Psoas muscle (tissue), 8 donors: ENCODE measurements around the gene SORBS1. TPM values are rescaled to one million over a fixed set of nuclear protein-coding genes. Genes with fewer than 3 reads are reported as not detected.

Source experiments
- ATAC-seq, 4 donors: fragments of 200-7000 bp; cut with Tn5 transposase; one replicate each; pipeline ENCODE4 v1.9.1; 2020; ENCODE audit warnings: moderate library complexity in 3 of 4, mild to moderate bottlenecking in 2 of 4
- DNase-seq, 2 donors: peaks; one replicate each; pipeline ENCODE4 v3.0.0-alpha.2; 2020
- H3K27ac ChIP-seq: fragments of 200-600 bp; one replicate; pipeline ENCODE4 v1.8.0; 2022
- H3K27me3 ChIP-seq, 3 donors: fragments of 200-600 bp in 1 of 3; one replicate each; pipeline versions ENCODE4 v1.6.1 to v1.8.0; 2013 to 2022; ENCODE audit warnings: low read length in 2 of 3, mild to moderate bottlenecking in 2 of 3, moderate library complexity in 1 of 3; ENCODE audit not compliant: insufficient read depth in 3 of 3
- H3K36me3 ChIP-seq, 2 donors: fragments of 200-600 bp in 1 of 2; one replicate each; pipeline versions ENCODE4 v1.6.1 to v1.8.0; 2013 to 2022; ENCODE audit warnings: low read depth in 1 of 2, mild to moderate bottlenecking in 1 of 2, moderate library complexity in 1 of 2; ENCODE audit not compliant: insufficient read depth in 1 of 2
- H3K4me1 ChIP-seq: fragments of 200-600 bp; one replicate; pipeline ENCODE4 v1.8.0; 2022
- H3K4me3 ChIP-seq: fragments of 200-600 bp; one replicate; pipeline ENCODE4 v1.8.0; 2022; ENCODE audit warnings: mild to moderate bottlenecking
- H3K9me3 ChIP-seq: fragments of 200-600 bp; one replicate; pipeline ENCODE4 v1.8.0; 2022
- WGBS, 3 donors: extraction: QIAGEN DNeasy Blood & Tissue Kit; methylation state at CpG; one replicate each; pipeline versions ENCODE4 v1.1.6 to v1.1.7; 2013; 5-methylcytosine and 5-hydroxymethylcytosine counted together
- intact Hi-C, 2 donors: fragments of 100-400 bp; cut with DNase I; formaldehyde crosslinking; loops; one replicate each; pipeline versions ENCODE4 v1.11.0 to v1.14.2; 2022
- polyA plus RNA-seq, 3 donors: library from polyadenylated mRNA; stranded (reverse); fragments of 200-250 nt; gene quantifications; one replicate each; pipeline ENCODE4 v1.2.3, GENCODE V29; 2013
- total RNA-seq, 4 donors: library from RNA; stranded (reverse); fragmentation: NEBNext Ultra II Directional in 2 of 4; extraction: Animal tissue kit (Norgen Biotek cat#: 25700) in 2 of 4; gene quantifications; one replicate each; pipeline versions ENCODE4 v1.2.1 to v1.2.4, GENCODE V29; 2021 to 2023
- TF ChIP-seq, protein P1 (sequence below): fragments of 200-600 bp; IDR thresholded peaks from one replicate; pipeline ENCODE4 v1.8.0; 2022; ENCODE audit warnings: antibody characterized with exemption
- donor health status: healthy with polysubstance abuse.
- donor health status: DM: no; HTN: no; CAD: no; lungs with moderate emphysema.
- donor health status: Bipolar disorder and iron deficiency.
- donor health status: healthy.
- donor health status: DM: yes; HTN: yes; CAD: no.
- donor health status: DM: no; HTN: no; CAD: no.
- donor health status: DM: no; HTN: no; CAD: no.
- donor health status: DM: yes; HTN: yes; CAD: no.

Gene SORBS1
- total and polyA plus RNA-seq, 7 donors = 17.3 to 306 (median 145) TPM

DNA sequence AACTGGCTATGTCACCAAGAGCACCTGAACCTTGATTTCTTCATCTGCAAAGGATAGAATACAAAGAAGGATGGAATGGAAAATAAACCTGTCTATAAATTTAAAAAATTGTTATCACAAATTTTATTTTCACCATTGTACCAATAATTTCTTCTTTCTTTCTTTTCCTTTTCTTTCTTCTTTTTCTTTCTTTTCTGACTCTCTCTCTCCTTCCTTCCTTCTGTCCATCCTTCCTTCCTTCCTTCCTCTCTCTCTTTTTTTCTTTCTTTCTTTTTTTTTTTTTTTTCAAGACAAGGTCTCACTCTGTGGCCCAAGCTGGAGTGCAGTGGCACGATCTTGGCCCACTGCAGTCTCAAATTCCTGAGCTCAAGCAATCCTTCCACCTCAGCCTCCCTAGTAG lies 36.6 kb upstream of the SORBS1 start:
- TF ChIP-seq, protein P1, sequence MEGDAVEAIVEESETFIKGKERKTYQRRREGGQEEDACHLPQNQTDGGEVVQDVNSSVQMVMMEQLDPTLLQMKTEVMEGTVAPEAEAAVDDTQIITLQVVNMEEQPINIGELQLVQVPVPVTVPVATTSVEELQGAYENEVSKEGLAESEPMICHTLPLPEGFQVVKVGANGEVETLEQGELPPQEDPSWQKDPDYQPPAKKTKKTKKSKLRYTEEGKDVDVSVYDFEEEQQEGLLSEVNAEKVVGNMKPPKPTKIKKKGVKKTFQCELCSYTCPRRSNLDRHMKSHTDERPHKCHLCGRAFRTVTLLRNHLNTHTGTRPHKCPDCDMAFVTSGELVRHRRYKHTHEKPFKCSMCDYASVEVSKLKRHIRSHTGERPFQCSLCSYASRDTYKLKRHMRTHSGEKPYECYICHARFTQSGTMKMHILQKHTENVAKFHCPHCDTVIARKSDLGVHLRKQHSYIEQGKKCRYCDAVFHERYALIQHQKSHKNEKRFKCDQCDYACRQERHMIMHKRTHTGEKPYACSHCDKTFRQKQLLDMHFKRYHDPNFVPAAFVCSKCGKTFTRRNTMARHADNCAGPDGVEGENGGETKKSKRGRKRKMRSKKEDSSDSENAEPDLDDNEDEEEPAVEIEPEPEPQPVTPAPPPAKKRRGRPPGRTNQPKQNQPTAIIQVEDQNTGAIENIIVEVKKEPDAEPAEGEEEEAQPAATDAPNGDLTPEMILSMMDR = no peak
- peaks cover 8% of the 10 kb centered on the region for H3K4me1 ChIP-seq
- H3K9me3 ChIP-seq = peaks cover 5% of the 10 kb centered on the region
- WGBS, 3 donors = 82 to 85% (median 82%) methylated on average over 1 of the region's 1 CpG
- no peak for DNase-seq
- H3K36me3 ChIP-seq = no peaks in the 10 kb centered on the region
- ATAC-seq = no peak
- no peak overlapping the region for H3K27ac ChIP-seq
- no peaks in the 10 kb centered on the region for H3K27me3 ChIP-seq
- H3K4me3 ChIP-seq = no peak overlapping the region
- intact Hi-C loops = no loop called here

DNA sequence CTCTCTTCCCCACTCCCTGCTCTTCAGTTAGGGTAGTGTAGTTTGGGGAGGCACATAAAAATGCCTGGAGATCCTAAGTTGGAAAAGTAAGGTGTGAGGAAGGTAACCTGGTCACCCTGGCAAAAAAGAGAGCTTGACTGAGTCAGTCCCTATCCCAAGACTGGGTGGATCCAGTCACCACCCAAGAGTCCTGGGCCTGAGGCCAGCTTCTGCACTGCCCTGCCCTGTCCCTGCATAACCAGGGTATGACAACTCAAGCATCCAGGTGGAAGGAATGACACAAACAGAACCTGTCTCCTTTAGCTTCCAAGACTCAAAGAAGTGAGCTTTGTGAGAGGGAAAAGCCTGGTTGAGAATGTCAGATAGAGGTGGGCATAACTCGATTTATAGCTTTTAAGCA lies 26.9 kb upstream of the SORBS1 start:
- WGBS, 3 donors = 77 to 90% (median 83%) methylated on average over 1 of the region's 1 CpG
- intact Hi-C loops = no loop called here

DNA sequence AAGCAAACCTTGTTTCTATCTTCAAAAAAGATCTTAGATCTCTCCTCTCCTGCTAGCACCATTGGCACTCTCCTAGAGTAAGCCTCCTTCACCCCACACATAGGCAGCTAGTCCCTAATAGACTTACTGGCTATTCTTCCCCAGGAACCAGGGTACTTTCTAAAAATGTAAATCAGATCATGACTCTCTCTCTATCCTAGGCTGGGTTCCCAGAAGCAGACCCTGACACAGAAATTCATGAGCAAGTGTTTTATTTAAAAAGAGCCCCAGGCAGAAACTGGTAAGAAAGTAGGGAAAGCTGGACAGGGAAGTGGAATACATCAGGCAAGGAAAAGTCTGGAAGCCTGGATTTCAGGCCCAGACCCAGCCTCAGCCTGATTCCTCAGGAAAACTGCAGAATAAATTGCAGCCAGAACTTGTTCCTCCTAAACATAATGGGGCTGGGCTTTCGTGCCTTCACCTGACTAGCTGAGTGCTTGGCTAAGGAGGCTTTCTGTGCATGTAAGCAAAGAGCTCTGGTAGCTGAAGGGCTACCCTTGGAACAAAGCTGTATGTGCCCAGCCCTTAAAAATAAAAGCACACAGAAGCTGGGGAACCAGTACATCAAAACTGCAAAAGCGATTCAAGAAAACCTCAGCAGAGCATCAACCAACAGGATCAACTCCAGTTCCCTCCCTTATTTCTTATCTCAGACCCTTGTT lies 18.8 kb upstream of the SORBS1 start:
- no peak for DNase-seq
- TF ChIP-seq, protein P1 = no peak
- 79 to 91% (median 80%) methylated on average over 2 of the region's 2 CpGs for WGBS, 3 donors
- intact Hi-C loops = no loop called here
- no peaks in the 10 kb centered on the region for H3K9me3 ChIP-seq
- H3K4me3 ChIP-seq = no peak overlapping the region
- peaks cover 10% of the 10 kb centered on the region for H3K4me1 ChIP-seq
- no peaks in the 10 kb centered on the region for H3K27me3 ChIP-seq
- no peaks in the 10 kb centered on the region for H3K36me3 ChIP-seq
- no peak for ATAC-seq
- no peak overlapping the region for H3K27ac ChIP-seq

More for the DNA sequence above, 26.9 kb upstream of the SORBS1 start:
- Histone ChIP-seq H3K4me3 (no peak overlapping the region), H3K36me3 (no peaks in the 10 kb centered on the region), H3K9me3 (no peaks in the 10 kb centered on the region), H3K27ac (no peak overlapping the region), H3K4me1 (no peaks in the 10 kb centered on the region), H3K27me3 (no peaks in the 10 kb centered on the region)
- peak in 2 of 4 donors; percentile 64 to 76 for ATAC-seq
- DNase-seq = no peak
- TF ChIP-seq, protein P1 = no peak

DNA sequence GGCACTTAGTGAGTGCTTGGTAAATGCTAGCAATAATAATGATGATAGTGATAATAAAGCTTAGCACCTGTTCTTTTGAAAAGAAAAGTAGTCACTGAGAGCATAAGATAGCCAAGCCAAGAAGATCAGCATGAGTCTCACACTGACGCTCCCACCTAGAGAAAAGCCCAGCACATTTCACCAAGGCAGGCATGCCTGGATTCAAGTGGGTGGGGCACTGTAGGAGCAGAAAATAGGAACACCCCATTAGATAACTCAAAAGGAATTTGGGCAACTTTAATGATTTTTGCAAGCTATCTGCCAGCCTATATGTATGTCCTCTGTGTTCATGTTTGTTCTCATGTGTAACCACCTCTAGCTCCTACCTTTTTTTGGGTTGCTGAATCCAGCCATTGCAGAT lies 18.1 kb upstream of the SORBS1 start:
- TF ChIP-seq, protein P1 = no peak
- DNase-seq (no peak), ATAC-seq (no peak)
- Histone ChIP-seq H3K4me1 (peaks cover 10% of the 10 kb centered on the region), H3K4me3 (no peak overlapping the region), H3K27me3 (no peaks in the 10 kb centered on the region), H3K27ac (no peak overlapping the region), H3K9me3 (no peaks in the 10 kb centered on the region), H3K36me3 (no peaks in the 10 kb centered on the region)
- 73 to 90% (median 89%) methylated on average over 1 of the region's 1 CpG for WGBS, 3 donors
- intact Hi-C loops = no loop called here

DNA sequence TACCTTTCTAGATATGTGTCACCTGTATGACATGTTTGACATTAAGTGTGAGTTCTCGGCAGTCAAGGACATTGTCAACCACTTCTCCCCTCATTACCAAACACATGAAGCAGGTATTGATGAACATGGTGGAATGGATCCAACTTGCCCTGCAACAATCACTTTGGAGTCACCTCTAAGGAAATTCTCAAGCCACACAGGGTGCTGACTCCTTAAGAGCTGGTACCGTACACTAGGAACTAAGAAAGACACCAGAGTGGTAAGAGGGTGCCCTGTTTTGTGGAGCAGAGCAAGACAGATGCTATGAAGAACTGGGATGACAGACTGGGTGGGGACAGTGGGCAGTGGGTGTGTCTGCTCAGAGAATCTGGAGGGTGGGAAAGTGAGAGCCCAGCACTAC lies 17.4 kb upstream of the SORBS1 start:
- Histone ChIP-seq H3K4me1 (peaks cover 10% of the 10 kb centered on the region), H3K36me3 (no peaks in the 10 kb centered on the region), H3K27me3 (no peaks in the 10 kb centered on the region), H3K27ac (no peak overlapping the region), H3K9me3 (no peaks in the 10 kb centered on the region), H3K4me3 (no peak overlapping the region)
- 94 to 99% (median 94%) methylated on average over 2 of the region's 2 CpGs for WGBS, 3 donors
- no peak for ATAC-seq
- no peak for DNase-seq
- intact Hi-C loops = no loop called here
- TF ChIP-seq, protein P1 = no peak
